GM19099 (cell line): ENCODE results near the gene RAB6B.

Source experiments
- POLR2A ChIP-seq: IDR thresholded peaks from 3 replicates; pipeline ENCODE4 v1.6.1; 2011; ENCODE audit warnings: low read depth; ENCODE audit not compliant: insufficient read length; ENCODE audit errors: extremely low read depth

RAB6B gene

DNA sequence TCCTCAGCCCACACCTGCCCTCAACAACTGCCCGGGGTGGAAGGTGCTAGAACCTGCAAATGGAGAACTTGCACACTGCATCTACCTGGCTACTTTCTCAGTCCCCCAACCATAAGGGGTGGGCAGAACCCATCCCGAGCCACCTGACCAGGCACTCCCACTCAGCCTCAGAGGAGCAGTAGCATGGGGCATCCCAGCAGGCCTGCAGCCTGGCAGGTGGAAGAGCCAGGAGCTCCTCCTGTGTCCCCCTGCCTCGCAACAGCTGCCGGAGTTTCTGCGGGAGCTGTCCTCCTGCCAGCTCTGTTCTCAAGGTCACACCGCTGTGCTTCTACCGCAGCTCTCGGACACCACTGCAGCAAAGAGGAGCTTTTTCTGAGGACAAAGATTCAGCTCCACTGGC, 27.5 kb downstream of the RAB6B start:
- no peak for TF ChIP-seq POLR2A

DNA sequence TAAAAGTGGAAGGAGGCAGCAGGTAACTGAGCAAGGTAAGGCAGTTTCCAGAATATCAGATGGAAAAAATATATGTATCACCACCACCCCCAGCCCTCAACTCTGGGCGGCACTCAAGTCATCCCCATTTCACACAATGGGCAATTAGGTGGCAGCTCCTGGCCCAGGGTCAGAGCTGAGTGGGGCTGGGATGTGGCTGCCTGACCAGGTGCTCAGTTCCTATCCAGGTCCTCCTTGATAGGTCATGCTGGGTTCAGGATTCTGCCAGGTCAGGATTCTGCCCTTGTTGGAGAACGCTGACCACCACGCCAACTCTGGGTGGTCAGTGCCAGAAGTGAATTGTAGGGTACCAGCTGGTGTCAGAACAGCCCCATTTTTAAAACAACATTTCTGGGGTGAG, 29.5 kb downstream of the RAB6B start:
- no peak for TF ChIP-seq POLR2A

DNA sequence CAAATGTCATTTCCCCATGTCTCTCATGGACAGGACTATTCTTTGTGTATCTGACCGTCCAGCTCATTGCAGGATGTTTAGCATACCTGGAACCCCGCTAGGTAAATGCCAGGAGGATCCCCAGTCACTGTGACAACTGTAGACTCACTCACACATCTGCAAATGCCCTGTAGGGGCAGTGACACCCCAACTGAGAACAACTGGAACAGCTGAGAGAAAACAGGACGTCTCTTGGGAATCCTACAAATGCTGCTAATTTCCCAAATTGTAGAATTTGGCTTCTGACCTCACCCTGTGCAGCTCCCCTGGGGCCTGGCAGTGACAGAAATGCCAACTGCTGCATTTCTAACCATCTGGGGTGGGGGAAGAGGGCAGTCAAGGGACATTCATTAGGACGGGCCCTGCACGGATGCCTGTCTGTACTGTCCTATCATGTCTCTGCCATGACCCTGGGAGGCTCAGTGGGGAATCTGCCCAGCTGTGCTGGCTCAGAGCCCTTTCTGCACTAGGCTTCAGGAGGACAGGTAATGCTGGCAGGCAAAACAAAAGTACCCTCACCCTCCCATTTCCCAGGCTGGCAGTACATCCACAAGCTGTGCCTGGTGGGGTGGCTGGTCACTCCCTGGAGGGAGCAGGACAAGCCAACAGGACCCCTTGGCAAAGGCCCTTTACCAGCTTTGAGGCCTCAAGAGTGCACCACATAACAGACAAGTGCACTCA, 30.4 kb downstream of the RAB6B start:
- no peak for TF ChIP-seq POLR2A

DNA sequence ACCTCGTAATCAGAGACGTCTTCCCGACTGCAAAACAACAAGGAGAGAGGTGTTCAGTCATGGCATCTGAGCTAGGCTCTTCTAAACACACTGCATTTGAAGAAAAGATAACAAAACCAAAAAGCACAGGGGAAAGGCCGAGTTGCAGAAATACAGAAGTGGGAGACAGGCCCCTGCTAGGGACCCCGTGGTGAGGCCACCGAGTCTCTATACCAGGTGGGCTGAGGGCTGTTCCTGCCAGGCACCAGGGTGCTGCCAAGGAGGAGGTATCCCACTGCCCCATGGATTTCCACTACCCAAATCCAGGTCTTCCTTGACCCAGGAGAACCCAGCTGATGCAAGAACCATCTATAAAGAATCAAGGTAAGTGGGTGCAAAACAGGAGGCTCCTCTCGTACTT, 31.1 kb downstream of the RAB6B start:
- no peak for TF ChIP-seq POLR2A

DNA sequence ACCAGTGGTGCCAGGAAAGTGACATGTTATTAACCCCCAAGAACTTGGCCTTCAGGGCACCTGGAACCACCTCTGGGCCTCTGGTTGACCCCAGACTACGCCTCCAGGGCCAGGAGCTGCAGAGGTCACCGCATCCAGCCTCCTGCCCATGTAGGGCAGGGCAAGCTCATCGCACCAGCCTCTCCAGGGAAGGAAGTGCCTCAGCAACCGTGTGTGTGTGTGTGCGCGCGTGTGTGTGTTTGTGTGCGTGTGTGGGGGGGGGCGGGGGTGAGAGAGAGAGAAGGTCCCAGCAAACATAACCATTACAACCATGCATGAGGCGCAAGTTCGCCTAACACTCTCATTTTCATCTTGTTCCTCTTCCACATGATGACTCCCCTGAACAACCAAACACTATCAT, 31.8 kb downstream of the RAB6B start:
- TF ChIP-seq POLR2A, result no peak

DNA sequence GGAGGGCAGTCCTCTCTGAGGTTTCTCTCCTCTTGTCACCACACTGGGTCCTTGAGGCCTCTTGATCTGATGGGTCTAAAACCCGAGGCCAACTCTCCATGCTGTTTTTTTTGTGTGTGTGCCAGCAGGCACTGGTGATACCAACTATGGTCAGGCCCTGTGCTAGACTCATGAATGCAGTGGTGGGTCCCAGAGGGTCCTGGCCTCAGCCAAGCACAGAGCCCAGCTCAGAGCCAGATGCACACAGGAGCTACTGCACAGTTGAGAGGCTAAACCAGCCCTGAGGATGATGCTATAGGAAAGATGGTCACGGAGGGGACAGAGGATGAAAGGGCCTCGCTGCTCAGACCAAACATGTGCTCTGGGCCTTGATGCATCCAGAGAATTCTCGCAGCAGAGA, 33.5 kb downstream of the RAB6B start:
- no peak for TF ChIP-seq POLR2A

DNA sequence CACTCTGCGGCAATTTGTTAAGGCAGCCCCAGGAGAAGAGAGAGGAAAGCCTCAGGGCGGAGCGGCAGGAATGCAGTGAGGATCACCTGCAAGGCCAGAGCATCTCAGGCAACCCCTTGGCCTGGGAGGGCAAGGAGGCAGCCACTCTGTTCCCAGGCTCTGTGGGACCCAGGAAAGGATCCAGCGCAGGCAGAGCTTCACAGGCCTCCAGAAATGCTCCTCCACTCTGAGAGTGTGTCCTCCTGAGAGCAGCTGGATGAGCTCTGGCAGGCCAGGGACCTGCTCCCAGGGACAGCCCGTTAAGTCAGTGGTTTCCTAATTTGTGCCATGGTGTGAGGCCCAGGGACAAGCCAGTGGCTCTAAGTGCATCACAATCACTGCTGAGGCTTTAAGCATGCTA, 35.2 kb downstream of the RAB6B start:
- TF ChIP-seq POLR2A, result no peak

DNA sequence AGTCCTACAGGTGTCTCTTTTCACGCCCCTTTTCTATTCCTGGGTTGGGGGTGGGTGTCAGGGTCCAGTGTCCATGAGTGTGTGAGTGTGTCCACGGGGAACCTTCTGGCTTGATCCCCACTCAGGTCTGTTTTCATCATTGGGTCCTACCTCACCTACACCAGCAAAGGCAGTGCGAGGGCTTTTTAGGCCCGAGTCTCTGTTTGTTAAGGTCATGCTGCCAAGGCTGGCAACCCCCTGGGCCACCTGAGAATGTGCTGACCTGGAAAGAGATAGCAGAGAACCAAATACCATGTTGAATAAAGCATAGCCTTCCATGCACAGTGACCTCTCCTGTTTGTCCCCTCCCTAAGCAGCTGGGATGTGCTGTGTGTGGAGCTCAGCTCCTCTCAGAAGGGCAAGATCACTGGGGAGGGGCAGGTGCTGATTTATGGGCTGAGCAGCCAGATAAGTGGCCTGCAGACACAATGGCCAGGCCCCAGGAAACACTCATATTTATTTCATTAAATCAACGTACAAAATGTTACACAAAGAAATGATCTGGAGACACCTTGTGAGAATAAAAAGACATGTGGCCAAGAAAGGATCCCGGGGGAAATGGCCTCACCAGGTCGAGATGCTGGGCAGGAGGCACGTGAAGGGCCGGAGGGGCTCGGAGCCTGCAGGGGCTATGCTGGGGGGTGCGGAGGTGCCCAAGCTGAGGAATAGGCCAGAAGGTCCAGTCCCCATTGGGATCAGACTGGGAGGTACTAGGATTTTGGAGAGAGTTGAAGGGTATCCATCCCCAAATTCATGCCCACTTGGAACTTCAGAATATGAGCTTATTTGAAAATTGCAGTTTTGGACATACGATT, 36.1 kb downstream of the RAB6B start:
- TF ChIP-seq POLR2A, result no peak

DNA sequence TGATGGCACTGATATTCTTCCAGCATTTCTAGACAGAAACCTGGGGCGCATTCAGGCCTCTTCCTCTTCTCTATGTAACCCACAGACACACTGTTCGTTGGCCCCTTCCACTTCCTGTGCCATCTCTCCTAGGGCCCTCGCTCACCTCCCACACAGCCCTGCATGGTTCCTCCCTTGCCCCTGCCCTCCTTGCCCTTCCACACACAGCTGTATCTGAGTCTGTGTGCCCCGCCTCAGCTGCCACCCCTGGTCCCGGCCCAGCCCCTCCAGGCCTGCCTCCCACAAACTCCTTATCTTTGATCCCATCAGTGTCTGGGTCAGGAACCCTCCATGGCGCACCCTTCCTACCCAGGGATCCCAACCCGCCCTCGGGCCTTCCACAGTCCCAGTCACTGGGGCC, 37.9 kb downstream of the RAB6B start:
- TF ChIP-seq POLR2A, result no peak

DNA sequence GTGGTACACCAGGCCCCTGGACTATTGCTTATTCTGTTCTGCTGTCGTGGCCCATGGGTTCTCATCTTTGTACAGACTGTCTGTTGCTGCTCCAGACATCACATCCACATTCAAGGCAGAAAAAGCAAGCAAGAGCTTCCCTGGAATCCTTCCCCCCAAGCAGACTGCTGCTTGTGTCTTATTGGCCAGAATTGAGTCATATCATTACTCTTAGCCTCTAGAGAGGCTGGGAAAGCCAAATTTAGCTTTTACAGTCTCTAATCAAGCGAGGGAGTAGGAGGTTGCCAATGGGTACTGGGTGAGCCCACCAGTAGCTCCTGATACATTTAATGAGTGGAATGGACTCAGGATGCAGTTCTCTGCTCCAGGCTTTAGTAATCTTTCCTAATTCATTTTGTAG, 39.4 kb downstream of the RAB6B start:
- TF ChIP-seq POLR2A, result no peak

DNA sequence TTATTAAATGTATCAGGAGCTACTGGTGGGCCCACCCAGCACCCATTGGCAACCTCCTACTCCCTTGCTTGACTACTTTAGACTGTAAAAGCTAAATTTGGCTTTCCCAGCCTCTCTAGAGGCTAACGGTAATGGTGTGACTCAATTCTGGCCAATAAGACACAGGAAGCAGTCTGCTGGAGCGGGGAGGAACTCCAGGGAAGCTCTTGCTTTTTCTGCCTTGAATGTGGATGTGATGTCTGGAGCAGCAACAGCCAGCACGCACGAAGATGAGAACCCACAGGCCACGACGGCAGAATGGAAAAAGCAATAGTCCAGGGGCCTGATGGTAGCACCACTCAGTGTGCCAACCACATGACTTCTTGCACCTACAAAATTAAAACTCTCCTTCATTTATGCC, 39.9 kb downstream of the RAB6B start:
- no peak for TF ChIP-seq POLR2A

DNA sequence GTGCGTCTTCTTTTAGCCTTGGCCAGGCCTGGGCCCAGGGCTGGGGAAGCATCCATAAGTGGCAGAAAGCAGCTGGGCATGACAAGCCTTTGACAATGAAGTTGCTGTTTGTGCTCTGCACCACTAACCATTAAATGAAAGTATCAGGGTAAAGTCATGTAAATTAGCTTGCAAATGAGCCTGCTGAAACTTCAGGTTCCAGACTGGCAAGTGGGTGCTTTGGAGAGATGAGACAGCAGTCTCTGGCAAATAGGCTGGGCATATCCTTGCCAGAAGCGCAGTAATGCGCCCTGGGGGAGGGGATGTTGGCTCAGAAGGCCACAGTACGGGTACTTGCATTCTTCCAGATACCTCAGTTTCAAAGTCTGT, 40.7 kb downstream of the RAB6B start:
- TF ChIP-seq POLR2A, result no peak

DNA sequence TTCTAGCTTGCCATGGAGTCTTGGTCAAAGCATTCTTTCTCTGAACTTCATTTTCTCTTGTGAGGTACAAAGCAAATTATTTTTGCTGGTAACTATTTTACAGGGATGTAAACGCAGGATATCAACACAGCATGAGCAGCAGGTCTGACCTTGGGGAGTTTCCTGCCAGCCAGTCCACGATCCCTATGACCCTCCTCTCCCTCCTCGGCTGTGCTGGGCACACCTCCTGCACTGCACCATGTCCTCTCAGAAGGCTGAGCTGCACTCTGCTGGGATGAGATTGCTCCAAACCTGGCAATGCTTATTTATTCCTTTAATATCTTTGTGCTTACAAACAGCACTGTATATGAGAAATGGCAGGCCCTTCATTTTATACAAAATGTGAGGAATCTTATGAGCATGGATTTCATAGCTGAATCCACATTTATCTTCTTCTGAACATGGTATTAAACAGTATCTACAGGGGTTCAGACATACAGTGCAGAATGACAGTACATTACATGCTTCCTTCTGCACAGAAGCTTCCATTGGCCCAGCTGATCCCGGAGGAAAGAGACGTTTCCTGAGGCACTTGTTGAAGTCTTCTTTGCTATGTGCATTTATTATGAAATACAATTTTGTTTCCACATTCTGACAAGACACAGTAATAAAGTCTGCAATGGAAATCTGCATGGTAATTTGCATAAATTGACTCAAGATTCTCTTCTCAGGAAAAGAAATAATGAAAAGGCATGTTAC, 41.2 kb downstream of the RAB6B start:
- no peak for TF ChIP-seq POLR2A

DNA sequence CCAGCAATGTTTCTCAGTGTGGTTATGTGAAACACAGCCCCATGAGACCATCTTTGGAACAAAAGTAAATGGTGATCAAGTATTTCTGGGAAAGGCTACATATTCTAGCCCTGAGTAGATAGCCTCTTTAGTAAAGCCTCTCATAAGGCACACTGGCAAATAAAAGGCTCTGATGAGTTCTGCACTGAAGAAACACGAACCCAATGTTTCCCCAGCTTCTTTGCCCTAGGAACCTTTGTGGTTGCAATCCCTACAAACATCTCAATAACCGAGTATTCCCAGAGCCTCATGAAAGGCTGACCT, 41.8 kb downstream of the RAB6B start:
- no peak for TF ChIP-seq POLR2A

DNA sequence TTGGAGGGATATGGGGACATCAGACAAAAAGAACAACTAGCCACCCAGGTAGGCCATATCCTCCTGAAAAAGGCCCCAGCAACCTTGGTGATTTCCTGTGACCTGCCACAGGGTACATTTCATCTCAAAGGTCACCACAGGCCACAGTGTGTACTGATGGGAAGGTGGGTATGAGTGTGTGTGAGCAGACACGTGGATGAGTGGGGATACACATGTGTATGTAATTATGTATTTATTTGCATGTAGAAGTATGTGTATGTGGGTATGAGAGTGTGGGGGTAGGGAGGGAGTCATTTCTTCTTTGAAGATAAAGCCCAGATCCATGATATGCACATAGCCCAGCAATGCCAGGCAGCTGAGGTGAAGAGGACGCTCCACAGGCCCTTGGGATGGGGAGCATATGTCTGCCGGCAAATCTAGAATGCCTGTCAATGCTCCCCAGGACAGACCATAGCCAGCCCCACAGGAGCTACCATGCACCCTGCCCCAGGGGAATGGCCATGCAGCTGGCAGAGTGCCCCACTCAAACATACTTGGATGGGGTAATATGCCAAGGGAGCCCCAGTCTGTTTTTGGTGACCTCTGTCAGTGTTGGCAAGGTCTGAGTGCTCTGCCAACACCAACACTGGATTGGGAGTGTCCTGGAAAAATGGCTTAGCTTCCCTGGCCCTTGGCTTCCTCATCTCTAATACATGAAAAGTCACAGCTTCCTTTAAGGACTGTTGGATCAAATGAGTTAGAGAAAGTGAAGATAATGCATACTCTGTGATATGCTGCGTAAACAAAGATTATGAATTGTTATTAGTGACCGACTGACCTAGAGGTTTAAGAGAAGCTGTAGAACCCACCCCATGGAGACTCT, 42.4 kb downstream of the RAB6B start:
- no peak for TF ChIP-seq POLR2A
